GM12873 (cell line): ENCODE data around the gene XAGE2.

Experiments
- CTCF ChIP-seq: IDR thresholded peaks from 2 replicates; pipeline ENCODE4 v1.5.1; 2012; ENCODE audit warnings: low read depth, mild to moderate bottlenecking, moderate library complexity, low read length, control low read depth; ENCODE audit not compliant: insufficient read depth; ENCODE audit errors: missing control alignments

Gene XAGE2

GRCh38 chrX:52410439-52411394, 41.9 kb downstream of the XAGE2 start:
- no peak for TF ChIP-seq CTCF

GRCh38 chrX:52415304-52415703, 46.5 kb downstream of the XAGE2 start:
- no peak for TF ChIP-seq CTCF

GRCh38 chrX:52416816-52417215, 48.0 kb downstream of the XAGE2 start:
- TF ChIP-seq CTCF: no peak

- TF ChIP-seq CTCF: no peak
These were observed 52.1 kb downstream of the XAGE2 start for GRCh38 chrX:52420824-52421443.

- TF ChIP-seq CTCF: no peak
These were observed 54.1 kb downstream of the XAGE2 start for GRCh38 chrX:52422884-52423283.

- TF ChIP-seq CTCF: no peak
These were observed 55.8 kb downstream of the XAGE2 start for GRCh38 chrX:52424656-52425055.
